ENCODE data around the gene CD52. TPM values are rescaled to one million over a fixed set of nuclear protein-coding genes. Genes with fewer than 3 reads are reported as not detected.

The CD52 gene
- total and polyA plus RNA-seq, 4 donors = 6.8 to 600 (median 320) TPM

DNA sequence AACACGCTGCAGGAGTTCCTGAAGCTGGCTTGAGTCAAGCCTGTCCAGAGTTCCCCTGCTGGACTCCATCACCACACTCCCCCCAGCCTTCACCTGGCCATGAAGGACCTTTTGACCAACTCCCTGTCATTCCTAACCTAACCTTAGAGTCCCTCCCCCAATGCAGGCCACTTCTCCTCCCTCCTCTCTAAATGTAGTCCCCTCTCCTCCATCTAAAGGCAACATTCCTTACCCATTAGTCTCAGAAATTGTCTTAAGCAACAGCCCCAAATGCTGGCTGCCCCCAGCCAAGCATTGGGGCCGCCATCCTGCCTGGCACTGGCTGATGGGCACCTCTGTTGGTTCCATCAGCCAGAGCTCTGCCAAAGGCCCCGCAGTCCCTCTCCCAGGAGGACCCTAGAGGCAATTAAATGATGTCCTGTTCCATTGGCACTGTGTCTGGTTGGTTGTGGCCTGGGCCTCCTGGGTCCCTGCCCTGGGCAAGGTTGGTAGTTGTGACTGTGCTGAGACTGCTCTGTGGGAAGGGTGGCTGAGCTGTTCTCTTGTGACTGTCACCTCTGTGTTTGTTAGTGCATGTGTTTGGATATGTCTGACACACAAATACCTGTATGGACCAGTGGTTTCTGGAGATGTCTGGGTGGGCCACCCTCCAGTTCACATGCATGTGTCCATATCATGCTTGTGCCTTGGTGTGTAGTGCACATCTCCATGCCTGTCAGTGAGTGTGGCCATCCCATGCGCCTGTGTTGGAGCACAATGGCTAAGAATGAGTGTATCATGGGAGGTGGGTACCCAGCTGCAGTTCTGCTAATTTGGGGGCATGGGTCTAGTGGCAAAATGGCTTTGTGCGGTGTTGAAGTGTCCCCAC is 36.4 kb upstream of the CD52 start:
- peaks cover 0 to 20% (median 10%) of the 10 kb centered on the region in 4 donors for H3K36me3 ChIP-seq (ENCODE audit: control insufficient read depth in 4 of 4, insufficient read depth in 4 of 4, low read length in 4 of 4)
- no peak overlapping the region for H3K4me3 ChIP-seq
- 91 to 94% methylated on average over 5 of the region's 5 CpGs for WGBS, 2 donors
- peak overlapping the region; percentile 62 to 96 for H3K27ac ChIP-seq (ENCODE audit: low read depth in 1 of 2, low read length in 1 of 2)
- no peaks in the 10 kb centered on the region for H3K27me3 ChIP-seq (ENCODE audit: control insufficient read depth in 3 of 3, insufficient read depth in 3 of 3, low read length in 2 of 3)
- no peaks in the 10 kb centered on the region for H3K9me3 ChIP-seq (ENCODE audit: control insufficient read depth in 4 of 4, insufficient read depth in 3 of 4, low read length in 3 of 4)
- DNase-seq = no peak
- no peak for ATAC-seq (ENCODE audit: insufficient read depth, low FRiP score)
- TF ChIP-seq, protein P1, sequence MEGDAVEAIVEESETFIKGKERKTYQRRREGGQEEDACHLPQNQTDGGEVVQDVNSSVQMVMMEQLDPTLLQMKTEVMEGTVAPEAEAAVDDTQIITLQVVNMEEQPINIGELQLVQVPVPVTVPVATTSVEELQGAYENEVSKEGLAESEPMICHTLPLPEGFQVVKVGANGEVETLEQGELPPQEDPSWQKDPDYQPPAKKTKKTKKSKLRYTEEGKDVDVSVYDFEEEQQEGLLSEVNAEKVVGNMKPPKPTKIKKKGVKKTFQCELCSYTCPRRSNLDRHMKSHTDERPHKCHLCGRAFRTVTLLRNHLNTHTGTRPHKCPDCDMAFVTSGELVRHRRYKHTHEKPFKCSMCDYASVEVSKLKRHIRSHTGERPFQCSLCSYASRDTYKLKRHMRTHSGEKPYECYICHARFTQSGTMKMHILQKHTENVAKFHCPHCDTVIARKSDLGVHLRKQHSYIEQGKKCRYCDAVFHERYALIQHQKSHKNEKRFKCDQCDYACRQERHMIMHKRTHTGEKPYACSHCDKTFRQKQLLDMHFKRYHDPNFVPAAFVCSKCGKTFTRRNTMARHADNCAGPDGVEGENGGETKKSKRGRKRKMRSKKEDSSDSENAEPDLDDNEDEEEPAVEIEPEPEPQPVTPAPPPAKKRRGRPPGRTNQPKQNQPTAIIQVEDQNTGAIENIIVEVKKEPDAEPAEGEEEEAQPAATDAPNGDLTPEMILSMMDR (IDR thresholded peaks at IDR 0.05; ENCODE audit: control extremely low read depth, extremely low read depth) = no peak
- H3K9ac ChIP-seq (ENCODE audit: insufficient read depth in 1 of 2, low read length in 2 of 2) = no peak overlapping the region
- H3K4me1 ChIP-seq (ENCODE audit: control insufficient read depth in 5 of 5, insufficient read depth in 5 of 5, low read length in 5 of 5) = peaks cover 9 to 49% (median 26%) of the 10 kb centered on the region in 5 donors

DNA sequence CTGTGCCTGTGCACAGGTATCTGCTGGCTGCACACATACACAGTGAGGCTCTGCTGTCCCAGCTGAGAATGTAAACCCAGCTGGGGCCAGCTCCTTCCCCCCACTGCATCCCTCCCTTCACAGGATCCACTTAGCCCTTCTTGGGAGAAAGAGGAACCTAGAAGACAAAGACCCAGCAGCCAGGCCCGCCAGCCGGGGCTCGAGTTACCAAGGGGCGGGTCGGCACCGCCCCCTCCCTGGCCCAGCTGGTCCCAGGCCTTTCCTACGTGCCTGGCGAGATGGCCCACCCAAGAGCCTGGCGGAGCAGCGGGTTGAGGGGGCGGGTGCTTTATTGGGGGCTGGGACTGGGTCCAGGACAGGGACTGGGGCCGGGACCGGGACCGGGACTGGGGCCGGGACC is 35.8 kb upstream of the CD52 start:
- ATAC-seq (ENCODE audit: insufficient read depth, low FRiP score) (no peak), DNase-seq (peak; percentile 87 to 96 (median 93))
- Histone ChIP-seq H3K27me3 (ENCODE audit: control insufficient read depth in 3 of 3, insufficient read depth in 3 of 3, low read length in 2 of 3) (no peaks in the 10 kb centered on the region), H3K9ac (ENCODE audit: insufficient read depth in 1 of 2, low read length in 2 of 2) (no peak overlapping the region), H3K4me1 (ENCODE audit: control insufficient read depth in 5 of 5, insufficient read depth in 5 of 5, low read length in 5 of 5) (peaks cover 9 to 46% (median 20%) of the 10 kb centered on the region in 5 donors), H3K27ac (ENCODE audit: low read depth in 1 of 2, low read length in 1 of 2) (no peak overlapping the region), H3K4me3 (no peak overlapping the region), H3K9me3 (ENCODE audit: control insufficient read depth in 4 of 4, insufficient read depth in 3 of 4, low read length in 3 of 4) (no peaks in the 10 kb centered on the region), H3K36me3 (ENCODE audit: control insufficient read depth in 4 of 4, insufficient read depth in 4 of 4, low read length in 4 of 4) (peaks cover 0 to 20% (median 8%) of the 10 kb centered on the region in 4 donors)
- WGBS, 2 donors = 46 to 55% methylated on average over 15 of the region's 15 CpGs
- TF ChIP-seq, protein P1 (IDR thresholded peaks at IDR 0.05; ENCODE audit: control extremely low read depth, extremely low read depth) = no peak

DNA sequence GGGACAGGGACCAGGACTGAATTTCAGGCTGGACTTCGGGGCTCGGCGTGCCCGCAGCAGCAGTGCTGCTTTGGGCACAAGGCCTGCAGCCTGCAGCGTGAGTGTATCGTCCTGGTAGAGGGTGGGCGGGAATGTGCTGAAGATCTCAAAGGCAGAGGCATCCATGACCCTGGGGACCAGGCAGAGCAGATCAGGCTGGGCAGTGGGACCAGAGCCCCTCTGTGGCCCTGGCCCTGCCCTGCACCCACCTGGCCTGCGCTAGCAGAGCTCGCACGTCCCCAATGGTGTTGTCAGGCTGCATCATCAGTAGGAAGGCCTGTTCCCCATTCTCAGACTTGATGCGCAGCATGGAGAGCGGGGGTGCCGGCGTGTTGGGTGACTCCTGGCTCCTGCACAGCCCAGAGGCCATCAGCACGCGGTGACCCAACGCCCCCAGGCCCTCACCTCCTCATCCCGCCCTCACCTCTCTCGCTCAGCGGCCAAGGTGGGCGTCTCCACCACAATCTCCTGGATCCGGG is 35.3 kb upstream of the CD52 start:
- 84 to 87% methylated on average over 21 to 22 of the region's 22 CpGs for WGBS, 2 donors
- DNase-seq = no peak
- Histone ChIP-seq H3K27me3 (ENCODE audit: control insufficient read depth in 3 of 3, insufficient read depth in 3 of 3, low read length in 2 of 3) (no peaks in the 10 kb centered on the region), H3K9ac (ENCODE audit: insufficient read depth in 1 of 2, low read length in 2 of 2) (no peak overlapping the region), H3K4me3 (no peak overlapping the region), H3K36me3 (ENCODE audit: control insufficient read depth in 4 of 4, insufficient read depth in 4 of 4, low read length in 4 of 4) (peaks cover 0 to 20% (median 4%) of the 10 kb centered on the region in 4 donors), H3K9me3 (ENCODE audit: control insufficient read depth in 4 of 4, insufficient read depth in 3 of 4, low read length in 3 of 4) (no peaks in the 10 kb centered on the region), H3K4me1 (ENCODE audit: control insufficient read depth in 5 of 5, insufficient read depth in 5 of 5, low read length in 5 of 5) (peaks cover 9 to 45% (median 20%) of the 10 kb centered on the region in 5 donors), H3K27ac (ENCODE audit: low read depth in 1 of 2, low read length in 1 of 2) (peak overlapping the region in 1 of 2 donors; percentile 18)
- no peak for ATAC-seq (ENCODE audit: insufficient read depth, low FRiP score)
- TF ChIP-seq, protein P1 (IDR thresholded peaks at IDR 0.05; ENCODE audit: control extremely low read depth, extremely low read depth) = no peak
